ENCODE measurements around the gene MAP3K5.

- TF ChIP-seq CTCF (IDR thresholded peaks at IDR 0.05 in 2 of 3, conservative IDR thresholded peaks at IDR 0.05 in 1 of 3; ENCODE audit: insufficient read depth in 2 of 3, low read depth in 1 of 3, low read length in 3 of 3): no peak
- TF ChIP-seq POLR2A (conservative IDR thresholded peaks at IDR 0.05): no peak
- TF ChIP-seq ZNF274 (IDR thresholded peaks at IDR 0.05; ENCODE audit: borderline replicate concordance, low read depth, low read length): no peak
- TF ChIP-seq MYNN (IDR thresholded peaks at IDR 0.05): no peak
- TF ChIP-seq MYNN (CRISPR knock-in tag; IDR thresholded peaks at IDR 0.05): no peak
- TF ChIP-seq GABPA (tag; conservative IDR thresholded peaks at IDR 0.05; ENCODE audit: low read depth): no peak
- no peak for TF ChIP-seq HDAC1 (IDR thresholded peaks at IDR 0.05)
- no peak for TF ChIP-seq ZBTB11 (CRISPR knock-in tag; IDR thresholded peaks at IDR 0.05)
- TF ChIP-seq TGIF2 (CRISPR knock-in tag; IDR thresholded peaks at IDR 0.05): no peak
These were observed 26.0 kb downstream of the MAP3K5 start for GRCh38 chr6:136766274-136766673.
